ENCODE results near the gene DBN1.

GRCh38 chr5:177478711-177479646 is 5.5 kb upstream of the DBN1 start:
- TF ChIP-seq EZH2 (IDR thresholded peaks at IDR 0.05; ENCODE audit: borderline replicate concordance, low read depth, low read length, severe bottlenecking), result no peak
- no peak for TF ChIP-seq CTCF (IDR thresholded peaks at IDR 0.05; ENCODE audit: borderline replicate concordance, extremely low read depth, low read length, poor library complexity, severe bottlenecking)
